ENCODE measurements around the gene PERM1. TPM values are rescaled to one million over a fixed set of nuclear protein-coding genes. Genes with fewer than 3 reads are reported as not detected.
"Not testable (repeated sequence)": the region's sequence is repeated elsewhere in the genome, so short reads cannot be mapped to it uniquely, and the experiment has no call there.

Gene PERM1
- total RNA-seq, 1 experiment from 2014 or later, result 0.39 TPM

DNA sequence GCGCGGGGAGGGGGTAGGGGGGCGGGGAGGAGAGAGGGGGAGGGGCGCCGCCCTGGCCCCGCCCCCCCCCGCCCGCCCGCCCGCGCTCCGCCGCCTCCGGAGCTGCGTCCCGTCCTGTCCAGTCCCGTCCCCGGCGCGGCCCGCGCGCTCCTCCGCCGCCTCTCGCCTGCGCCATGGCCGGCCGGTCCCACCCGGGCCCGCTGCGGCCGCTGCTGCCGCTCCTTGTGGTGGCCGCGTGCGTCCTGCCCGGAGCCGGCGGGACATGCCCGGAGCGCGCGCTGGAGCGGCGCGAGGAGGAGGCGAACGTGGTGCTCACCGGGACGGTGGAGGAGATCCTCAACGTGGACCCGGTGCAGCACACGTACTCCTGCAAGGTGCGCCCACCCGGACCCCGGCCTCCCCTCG, 38.1 kb upstream of the PERM1 start, which contains the start of gene AGRN:
Gene AGRN (plus strand): TSS at position 121 of the 405 bp plus-strand sequence. CDS start 53 bp downstream, at position 174.
- RAD21 ChIA-PET (ENCODE audit: low non-redundant PET in 1 of 2, low total read pairs in 2 of 2, uncharacterized antibody in 2 of 2, unreplicated experiment in 2 of 2), result interaction anchor here in 1 of 2 experiments (0.6 kb wide), 1 partner anchor 29 kb away, joined by 4 read pairs; no protein-coding TSS in a partner anchor
- no peaks in the 10 kb centered on the region for H4K20me1 ChIP-seq (ENCODE audit: insufficient read depth)
- no peak within 1 kb of the TSS for H2AFZ ChIP-seq (ENCODE audit: low read depth, low read length, poor library complexity, severe bottlenecking)
- intact Hi-C loops (cut with micrococcal nuclease), result loop anchor here (5.0 kb wide), 1 partner anchor 42 kb away; no protein-coding TSS in a partner anchor
- H3K36me3 ChIP-seq (ENCODE audit: control insufficient read depth in 1 of 2, insufficient read depth in 2 of 2, low read length in 2 of 2), result peaks cover 0 to 12% of the 10 kb centered on the region in 2 experiments; a peak in 2 of 4 replicates
- no TSS peak for BruUV-seq (replicated peaks)
- POLR2A ChIA-PET, result interaction anchor here (0.6 to 1.5 kb wide), 5 partner anchors 18 to 143 kb away, joined by 3 read pairs; partner anchors contain the start of gene RNF223
- peaks cover 44% of the 10 kb centered on the region for H3K79me2 ChIP-seq (ENCODE audit: insufficient read depth, low read length)
- peak; percentile 37 for ATAC-seq
- H3K4me2 ChIP-seq (ENCODE audit: low read length), result peak within 1 kb of the TSS; percentile 98
- H3K27ac ChIP-seq (ENCODE audit: low read depth, low read length), result peak within 1 kb of the TSS; percentile 87
- DNase-seq (ENCODE audit: low read depth, low spot score), result no peak
- TF ChIP-seq SIN3A (IDR thresholded peaks at IDR 0.05; ENCODE audit: low read depth), result no peak
- peak; percentile 77 for TF ChIP-seq POLR2AphosphoS5 (IDR thresholded peaks at IDR 0.05; ENCODE audit: low read depth, low read length)
- H3K4me3 ChIP-seq (replicated peaks in 1 of 2; ENCODE audit: low read depth in 1 of 2, low read length in 2 of 2), result peak within 1 kb of the TSS; percentile 73 to 79
- CTCF ChIA-PET, result interaction anchor here (1.0 to 3.9 kb wide), 4 partner anchors 18 to 271 kb away, joined by 4 to 17 read pairs (median 8); no protein-coding TSS in a partner anchor
- H3K9me2 ChIP-seq (ENCODE audit: insufficient read depth), result no peaks in the 10 kb centered on the region
- no peaks in the 10 kb centered on the region for H3K9me3 ChIP-seq (ENCODE audit: control insufficient read depth in 1 of 2, insufficient read depth in 1 of 2, low read depth in 1 of 2, low read length in 2 of 2)
- no peaks in the 10 kb centered on the region for H3K27me3 ChIP-seq (ENCODE audit: insufficient read depth, low read length)
- peaks cover 44 to 67% of the 10 kb centered on the region in 2 experiments for H3K4me1 ChIP-seq (ENCODE audit: control insufficient read depth in 1 of 2, insufficient read depth in 2 of 2, low read length in 2 of 2)
- H3K9ac ChIP-seq (ENCODE audit: low read length), result peak within 1 kb of the TSS; percentile 90

DNA sequence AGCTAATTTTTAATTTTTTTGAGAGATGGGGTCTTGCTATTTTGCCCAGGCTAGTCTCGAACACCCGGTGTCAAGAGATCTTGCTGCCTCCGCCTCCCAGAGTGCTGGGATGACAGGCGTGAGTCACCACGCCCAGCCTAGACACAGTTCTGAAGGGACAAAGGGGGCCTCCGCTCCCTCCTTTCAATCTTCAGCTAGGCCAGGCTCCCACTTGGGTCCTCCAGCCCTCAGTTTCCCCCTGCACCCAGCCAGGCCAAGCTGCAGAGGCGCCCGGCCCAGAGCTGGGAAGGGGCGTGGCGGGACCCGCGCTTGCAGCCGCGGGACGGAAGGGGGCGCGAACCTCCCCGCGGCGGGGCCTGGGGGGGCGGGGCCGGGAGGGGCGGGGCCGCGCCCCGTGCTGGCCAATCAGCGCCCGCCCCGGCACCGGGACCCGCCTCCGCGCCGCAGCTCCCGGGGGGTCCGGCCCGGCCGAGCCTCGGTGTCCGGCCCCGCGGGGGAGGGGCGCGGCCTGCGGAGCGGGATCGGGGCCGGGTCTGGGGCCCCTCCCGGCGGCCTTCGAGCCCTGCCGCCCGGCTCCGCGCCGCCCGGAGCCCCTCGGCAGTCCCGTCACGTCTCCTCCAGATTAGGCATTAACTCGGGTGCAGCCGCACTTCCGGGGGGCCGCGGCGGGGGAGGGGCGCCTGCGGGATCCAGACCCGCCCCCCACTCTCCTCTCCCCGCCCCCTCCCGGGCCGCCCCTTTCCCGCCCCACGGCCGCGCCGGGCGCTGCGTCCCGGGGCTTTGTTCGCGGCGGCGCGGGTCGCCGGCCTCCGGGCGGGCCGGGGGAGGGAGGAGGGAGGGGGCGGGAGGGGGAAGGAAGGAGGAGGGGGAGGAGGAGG, 37.5 kb upstream of the PERM1 start:
- no TSS peak for BruUV-seq (replicated peaks)
- ChIA-PET POLR2A (interaction anchor here (1.1 to 1.5 kb wide), 5 partner anchors 17 to 55 kb away, joined by 3 read pairs; partner anchors contain the start of gene RNF223), RAD21 (ENCODE audit: low non-redundant PET in 1 of 2, low total read pairs in 2 of 2, uncharacterized antibody in 2 of 2, unreplicated experiment in 2 of 2) (interaction anchor here in 1 of 2 experiments (0.6 kb wide), 1 partner anchor 29 kb away, joined by 4 read pairs; no protein-coding TSS in a partner anchor), CTCF (interaction anchor here (1.0 to 3.9 kb wide), 5 partner anchors 13 to 272 kb away, joined by 4 to 17 read pairs (median 6); no protein-coding TSS in a partner anchor)
- Histone ChIP-seq H3K9me3 (ENCODE audit: control insufficient read depth in 1 of 2, insufficient read depth in 1 of 2, low read depth in 1 of 2, low read length in 2 of 2) (no peaks in the 10 kb centered on the region), H3K79me2 (ENCODE audit: insufficient read depth, low read length) (peaks cover 38% of the 10 kb centered on the region), H3K4me2 (ENCODE audit: low read length) (peak overlapping the region; percentile 78), H3K4me3 (replicated peaks in 1 of 2; ENCODE audit: low read depth in 1 of 2, low read length in 2 of 2) (peak overlapping the region; percentile 5 to 46; a peak in 2 of 4 replicates), H2AFZ (ENCODE audit: low read depth, low read length, poor library complexity, severe bottlenecking) (no peak overlapping the region), H3K9me2 (ENCODE audit: insufficient read depth) (no peaks in the 10 kb centered on the region), H3K4me1 (ENCODE audit: control insufficient read depth in 1 of 2, insufficient read depth in 2 of 2, low read length in 2 of 2) (peaks cover 44 to 67% of the 10 kb centered on the region in 2 experiments), H3K27ac (ENCODE audit: low read depth, low read length) (peak overlapping the region; percentile 62), H3K36me3 (ENCODE audit: control insufficient read depth in 1 of 2, insufficient read depth in 2 of 2, low read length in 2 of 2) (peaks cover 0 to 11% of the 10 kb centered on the region in 2 experiments; a peak in 2 of 4 replicates), H4K20me1 (ENCODE audit: insufficient read depth) (no peaks in the 10 kb centered on the region), H3K27me3 (ENCODE audit: insufficient read depth, low read length) (no peaks in the 10 kb centered on the region), H3K9ac (ENCODE audit: low read length) (peak overlapping the region; percentile 36; the same call in 1 of the 2 replicates)
- DNase-seq (ENCODE audit: low read depth, low spot score), result peak; percentile 61
- TF ChIP-seq SRF (IDR thresholded peaks at IDR 0.05; ENCODE audit: low read depth), result no peak
- TF ChIP-seq JUND (IDR thresholded peaks at IDR 0.05), result no peak
- TF ChIP-seq, protein P1, sequence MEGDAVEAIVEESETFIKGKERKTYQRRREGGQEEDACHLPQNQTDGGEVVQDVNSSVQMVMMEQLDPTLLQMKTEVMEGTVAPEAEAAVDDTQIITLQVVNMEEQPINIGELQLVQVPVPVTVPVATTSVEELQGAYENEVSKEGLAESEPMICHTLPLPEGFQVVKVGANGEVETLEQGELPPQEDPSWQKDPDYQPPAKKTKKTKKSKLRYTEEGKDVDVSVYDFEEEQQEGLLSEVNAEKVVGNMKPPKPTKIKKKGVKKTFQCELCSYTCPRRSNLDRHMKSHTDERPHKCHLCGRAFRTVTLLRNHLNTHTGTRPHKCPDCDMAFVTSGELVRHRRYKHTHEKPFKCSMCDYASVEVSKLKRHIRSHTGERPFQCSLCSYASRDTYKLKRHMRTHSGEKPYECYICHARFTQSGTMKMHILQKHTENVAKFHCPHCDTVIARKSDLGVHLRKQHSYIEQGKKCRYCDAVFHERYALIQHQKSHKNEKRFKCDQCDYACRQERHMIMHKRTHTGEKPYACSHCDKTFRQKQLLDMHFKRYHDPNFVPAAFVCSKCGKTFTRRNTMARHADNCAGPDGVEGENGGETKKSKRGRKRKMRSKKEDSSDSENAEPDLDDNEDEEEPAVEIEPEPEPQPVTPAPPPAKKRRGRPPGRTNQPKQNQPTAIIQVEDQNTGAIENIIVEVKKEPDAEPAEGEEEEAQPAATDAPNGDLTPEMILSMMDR (IDR thresholded peaks at IDR 0.05 in 2 of 3, conservative IDR thresholded peaks at IDR 0.05 in 1 of 3; ENCODE audit: borderline replicate concordance in 1 of 3, insufficient read depth in 1 of 3, low read depth in 2 of 3, low read length in 2 of 3), result peak in 2 of 3 experiments; percentile 36 to 40; a peak in 4 of 6 replicates
- TF ChIP-seq ZNF274 (IDR thresholded peaks at IDR 0.05; ENCODE audit: low read depth, low read length), result no peak
- ATAC-seq, result peak; percentile 74
- intact Hi-C loops (cut with micrococcal nuclease), result loop anchor here (5.0 kb wide), 1 partner anchor 43 kb away; no protein-coding TSS in a partner anchor

DNA sequence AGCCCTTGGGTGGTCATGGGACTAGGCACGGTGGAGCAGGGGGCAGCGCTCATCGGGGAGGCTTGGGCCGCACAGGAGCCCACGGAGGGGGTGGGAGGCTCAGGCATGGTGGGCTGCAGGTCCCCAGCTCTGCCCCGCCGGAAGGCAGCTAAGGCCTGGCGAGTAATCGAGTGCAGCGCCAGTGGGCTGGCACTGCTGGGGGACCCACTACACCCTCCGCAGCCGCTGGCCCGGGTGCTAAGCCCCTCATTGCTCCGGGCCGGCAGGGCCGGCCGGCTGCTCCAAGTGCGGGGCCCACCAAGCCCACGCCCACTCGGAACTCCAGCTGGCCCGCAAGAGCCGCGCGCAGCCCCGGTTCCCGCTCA, 36.4 kb upstream of the PERM1 start:
- RAD21 ChIA-PET (ENCODE audit: low non-redundant PET in 1 of 2, low total read pairs in 2 of 2, uncharacterized antibody in 2 of 2, unreplicated experiment in 2 of 2); H3K27me3 ChIP-seq (ENCODE audit: insufficient read depth, low read length); H3K9me2 ChIP-seq (ENCODE audit: insufficient read depth); H3K4me2 ChIP-seq (ENCODE audit: low read length); DNase-seq (ENCODE audit: low read depth, low spot score); H3K9ac ChIP-seq (ENCODE audit: low read length); H2AFZ ChIP-seq (ENCODE audit: low read depth, low read length, poor library complexity, severe bottlenecking); H3K9me3 ChIP-seq (ENCODE audit: control insufficient read depth in 1 of 2, insufficient read depth in 1 of 2, low read depth in 1 of 2, low read length in 2 of 2); H4K20me1 ChIP-seq (ENCODE audit: insufficient read depth); BruUV-seq (replicated peaks); H3K4me3 ChIP-seq (replicated peaks in 1 of 2; ENCODE audit: low read depth in 1 of 2, low read length in 2 of 2); ATAC-seq: not testable (repeated sequence)
- POLR2A ChIA-PET, result interaction anchor here (1.2 to 1.7 kb wide), 2 partner anchors 16 to 51 kb away, joined by 3 to 4 read pairs; no protein-coding TSS in a partner anchor
- Histone ChIP-seq H3K36me3 (ENCODE audit: control insufficient read depth in 1 of 2, insufficient read depth in 2 of 2, low read length in 2 of 2) (peaks cover 0 to 11% of the 10 kb centered on the region in 2 experiments; a peak in 2 of 4 replicates), H3K27ac (ENCODE audit: low read depth, low read length) (peak overlapping the region; percentile 55), H3K4me1 (ENCODE audit: control insufficient read depth in 1 of 2, insufficient read depth in 2 of 2, low read length in 2 of 2) (peaks cover 33 to 67% of the 10 kb centered on the region in 2 experiments), H3K79me2 (ENCODE audit: insufficient read depth, low read length) (peaks cover 35% of the 10 kb centered on the region)
- intact Hi-C loops (cut with micrococcal nuclease), result loop anchor here (5.0 kb wide), 1 partner anchor 44 kb away; no protein-coding TSS in a partner anchor
- CTCF ChIA-PET, result interaction anchor here (1.7 to 3.9 kb wide), 3 partner anchors 11 to 273 kb away, joined by 4 to 17 read pairs (median 4); no protein-coding TSS in a partner anchor

All from HCT116 (cell line).